ENCODE measurements around the gene DKC1. TPM values are rescaled to one million over a fixed set of nuclear protein-coding genes. Genes with fewer than 3 reads are reported as not detected.

The DKC1 gene
- total RNA-seq, 2 experiments from 2014 or later: 64.7 to 69.3 TPM

GRCh38 chrX:154729439-154729838 is 33.2 kb upstream of the DKC1 start:
- H3K9me3 Mint-ChIP-seq: no peaks in the 10 kb centered on the region
- no peak for DNase-seq
- no peaks in the 10 kb centered on the region for H3K27me3 Mint-ChIP-seq
- H3K36me3 Mint-ChIP-seq (ENCODE audit: low read depth): peaks cover 8% of the 10 kb centered on the region
- CTCF ChIA-PET: interaction anchor here (1.8 to 3.4 kb wide), 2 partner anchors 12 to 19 kb away, joined by 3 to 12 read pairs; no protein-coding TSS in a partner anchor
- H3K4me3 Mint-ChIP-seq: no peak overlapping the region
- no peak overlapping the region for H3K27ac Mint-ChIP-seq
- POLR2A ChIA-PET: no interaction called here
- peaks cover 94% of the 10 kb centered on the region for H3K4me1 Mint-ChIP-seq

DNA sequence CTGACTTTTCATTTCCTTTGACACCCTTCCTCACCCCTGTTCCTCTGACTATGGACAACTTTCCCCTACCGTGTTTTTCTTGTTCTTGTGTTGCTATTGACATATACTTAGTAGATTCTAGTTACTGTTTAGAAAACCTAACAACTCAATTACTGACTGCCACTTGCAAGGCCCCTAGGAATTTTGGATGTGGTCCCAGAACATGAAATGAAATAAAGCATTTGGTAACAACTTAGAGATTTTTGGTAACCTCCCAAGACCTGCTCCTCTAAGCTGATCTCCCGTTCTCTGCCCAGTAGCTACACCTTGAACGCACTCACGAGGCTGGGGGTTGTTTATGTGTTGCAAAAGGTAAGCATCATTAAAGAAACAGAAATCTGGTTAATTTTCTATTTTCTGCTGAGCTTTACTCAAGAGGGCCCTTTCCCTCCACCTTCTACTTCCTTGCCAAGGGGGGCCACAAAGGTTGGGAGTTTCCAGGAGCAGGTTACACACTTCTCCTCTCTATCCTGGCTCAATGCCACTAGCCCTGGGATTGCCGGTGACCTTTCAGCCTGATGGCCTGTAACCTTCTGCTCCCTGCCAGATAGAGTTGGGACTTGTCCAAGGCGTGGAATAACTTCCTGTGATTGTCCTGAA is 32.3 kb upstream of the DKC1 start:
- Mint-ChIP-seq H3K36me3 (ENCODE audit: low read depth) (peaks cover 8% of the 10 kb centered on the region), H3K4me3 (no peak overlapping the region), H3K9me3 (no peaks in the 10 kb centered on the region), H3K27ac (no peak overlapping the region), H3K4me1 (peaks cover 94% of the 10 kb centered on the region), H3K27me3 (no peaks in the 10 kb centered on the region)
- ChIA-PET CTCF (interaction anchor here (1.8 to 3.4 kb wide), 2 partner anchors 13 to 18 kb away, joined by 3 to 12 read pairs; no protein-coding TSS in a partner anchor), POLR2A (no interaction called here)
- DNase-seq: no peak

- ChIA-PET CTCF (interaction anchor here (1.8 to 3.4 kb wide), 2 partner anchors 13 to 17 kb away, joined by 3 to 12 read pairs; no protein-coding TSS in a partner anchor), POLR2A (no interaction called here)
- Mint-ChIP-seq H3K9me3 (no peaks in the 10 kb centered on the region), H3K4me3 (no peak overlapping the region), H3K27ac (peak overlapping the region; percentile 26), H3K4me1 (peaks cover 94% of the 10 kb centered on the region), H3K27me3 (no peaks in the 10 kb centered on the region), H3K36me3 (ENCODE audit: low read depth) (peaks cover 5% of the 10 kb centered on the region)
- DNase-seq: no peak
These were observed 31.5 kb upstream of the DKC1 start for GRCh38 chrX:154731184-154731583.

GRCh38 chrX:154731881-154732280 is 30.8 kb upstream of the DKC1 start:
- Mint-ChIP-seq H3K4me3 (no peak overlapping the region), H3K4me1 (peaks cover 94% of the 10 kb centered on the region), H3K9me3 (no peaks in the 10 kb centered on the region), H3K36me3 (ENCODE audit: low read depth) (peaks cover 5% of the 10 kb centered on the region), H3K27me3 (no peaks in the 10 kb centered on the region), H3K27ac (peak overlapping the region; percentile 48)
- ChIA-PET CTCF (interaction anchor here (1.0 to 3.4 kb wide), 5 partner anchors 14 to 36 kb away, joined by 3 to 12 read pairs (median 3); no protein-coding TSS in a partner anchor), POLR2A (no interaction called here)
- DNase-seq: no peak

DNA sequence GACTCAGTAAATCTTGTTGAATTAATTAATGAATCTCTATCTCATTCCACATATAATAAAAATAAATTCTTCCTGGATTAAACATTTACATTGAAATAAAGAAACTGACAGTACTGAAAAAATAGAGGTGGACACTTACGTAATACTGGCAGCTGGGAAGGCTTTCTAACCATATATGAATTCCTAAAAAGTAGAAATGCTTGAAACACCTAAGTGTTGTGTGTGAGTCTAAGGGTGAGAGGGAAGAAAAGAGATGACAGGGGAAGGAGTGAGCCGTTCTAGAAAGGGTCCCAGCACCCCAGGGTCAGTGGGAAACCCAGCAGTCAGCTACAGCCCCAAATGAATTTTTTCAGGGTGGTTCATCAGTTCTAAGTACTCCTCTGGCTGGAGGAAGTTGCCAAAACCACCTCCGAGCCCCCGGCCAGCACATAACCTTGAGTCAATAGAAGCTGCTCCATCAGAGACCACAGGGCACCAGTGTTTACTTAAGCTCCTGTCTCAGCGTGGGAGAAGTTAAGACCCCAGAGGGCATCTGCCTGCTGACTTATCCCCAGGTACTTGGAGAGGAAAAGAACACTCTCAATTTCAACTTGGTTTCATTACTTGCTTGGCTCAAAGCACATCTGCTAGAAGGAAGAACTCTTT is 30.1 kb upstream of the DKC1 start:
- peak overlapping the region; percentile 59 for H3K4me3 Mint-ChIP-seq
- H3K4me1 Mint-ChIP-seq: peaks cover 94% of the 10 kb centered on the region
- ChIA-PET POLR2A (no interaction called here), CTCF (interaction anchor here (1.0 to 3.4 kb wide), 5 partner anchors 15 to 36 kb away, joined by 3 to 12 read pairs (median 3); no protein-coding TSS in a partner anchor)
- H3K27ac Mint-ChIP-seq: peak overlapping the region; percentile 95
- peaks cover 2% of the 10 kb centered on the region for H3K9me3 Mint-ChIP-seq
- H3K27me3 Mint-ChIP-seq: no peaks in the 10 kb centered on the region
- peaks cover 6% of the 10 kb centered on the region for H3K36me3 Mint-ChIP-seq (ENCODE audit: low read depth)
- no peak for DNase-seq

- no peak for DNase-seq
- ChIA-PET POLR2A (no interaction called here), CTCF (interaction anchor here (1.0 to 1.5 kb wide), 2 partner anchors 20 to 37 kb away, joined by 3 read pairs; no protein-coding TSS in a partner anchor)
- Mint-ChIP-seq H3K27ac (peak overlapping the region; percentile 95), H3K4me3 (peak overlapping the region; percentile 59), H3K9me3 (peaks cover 2% of the 10 kb centered on the region), H3K4me1 (peaks cover 97% of the 10 kb centered on the region), H3K27me3 (no peaks in the 10 kb centered on the region), H3K36me3 (ENCODE audit: low read depth) (peaks cover 6% of the 10 kb centered on the region)
These were observed 29.6 kb upstream of the DKC1 start for GRCh38 chrX:154733066-154733425.

GRCh38 chrX:154734061-154734781 is 28.4 kb upstream of the DKC1 start:
- Mint-ChIP-seq H3K27me3 (no peaks in the 10 kb centered on the region), H3K27ac (peak overlapping the region; percentile 95), H3K36me3 (ENCODE audit: low read depth) (peaks cover 6% of the 10 kb centered on the region), H3K9me3 (peaks cover 2% of the 10 kb centered on the region), H3K4me3 (peak overlapping the region; percentile 65), H3K4me1 (peaks cover 96% of the 10 kb centered on the region)
- ChIA-PET CTCF (interaction anchor here (1.2 kb wide), 1 partner anchor 15 kb away, joined by 7 read pairs; no protein-coding TSS in a partner anchor), POLR2A (no interaction called here)
- peak; percentile 43 for DNase-seq

DNA sequence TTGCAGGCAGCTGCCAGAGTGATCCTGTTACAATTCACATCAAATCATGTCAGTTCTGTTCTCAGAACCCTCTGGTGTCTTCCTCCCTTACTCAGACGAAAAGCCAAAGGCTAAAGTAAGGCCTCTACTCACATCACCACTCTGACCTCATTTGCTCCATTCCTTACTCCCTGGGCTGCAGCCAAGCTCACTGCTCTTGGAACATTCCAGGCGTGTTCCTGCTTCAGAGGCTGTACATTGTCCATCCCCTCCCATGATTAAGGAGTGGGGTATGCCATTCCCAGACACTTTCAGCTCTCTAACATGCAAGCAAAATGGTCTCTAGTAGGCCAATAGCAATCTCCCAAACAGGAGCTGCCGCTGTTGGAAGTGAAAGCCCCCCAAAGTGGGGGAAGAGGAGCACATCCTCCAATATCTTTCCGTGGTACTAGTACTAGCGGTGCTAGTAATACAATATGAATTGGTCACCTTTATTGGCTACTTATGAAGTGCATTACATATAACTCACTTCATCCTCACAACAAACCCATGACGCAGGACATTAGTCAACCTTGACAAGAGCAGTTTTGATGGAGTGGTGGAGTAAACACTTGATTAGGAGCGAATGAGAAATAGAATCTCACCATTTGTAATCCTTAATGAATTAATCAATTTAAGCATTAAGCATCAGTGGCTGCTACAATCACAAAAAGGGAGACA is 26.8 kb upstream of the DKC1 start:
- H3K9me3 Mint-ChIP-seq: peaks cover 2% of the 10 kb centered on the region
- H3K27ac Mint-ChIP-seq: peak overlapping the region; percentile 95
- POLR2A ChIA-PET: no interaction called here
- CTCF ChIA-PET: interaction anchor here (0.6 to 1.4 kb wide), 2 partner anchors 10 to 98 kb away, joined by 3 read pairs; partner anchors contain the start of gene SMIM9
- H3K27me3 Mint-ChIP-seq: no peaks in the 10 kb centered on the region
- H3K36me3 Mint-ChIP-seq (ENCODE audit: low read depth): peaks cover 5% of the 10 kb centered on the region
- no peak overlapping the region for H3K4me3 Mint-ChIP-seq
- DNase-seq: no peak
- peaks cover 94% of the 10 kb centered on the region for H3K4me1 Mint-ChIP-seq

DNA sequence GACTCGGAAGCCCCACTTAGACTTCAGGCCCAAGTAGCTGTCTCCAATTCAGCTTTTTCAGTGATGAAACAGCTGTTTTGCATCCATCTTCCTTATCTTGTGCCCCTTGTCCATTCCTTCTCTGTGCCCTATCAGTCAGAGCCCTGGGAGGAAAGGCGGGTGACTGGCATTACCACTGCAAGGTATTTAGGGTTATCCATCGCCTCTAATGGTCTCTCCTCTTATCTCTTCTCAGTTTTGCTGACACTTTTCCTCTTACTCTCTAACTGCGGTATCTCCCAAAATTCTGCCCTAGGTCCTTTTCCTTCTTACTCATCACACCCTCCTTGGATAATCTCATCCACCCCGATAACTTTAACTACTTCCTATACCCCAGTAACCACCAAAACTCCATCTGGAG is 25.5 kb upstream of the DKC1 start:
- CTCF ChIA-PET: interaction anchor here (1.4 to 2.2 kb wide), 2 partner anchors 11 to 12 kb away, joined by 3 to 14 read pairs; no protein-coding TSS in a partner anchor
- DNase-seq: no peak
- peaks cover 82% of the 10 kb centered on the region for H3K4me1 Mint-ChIP-seq
- no peak overlapping the region for H3K4me3 Mint-ChIP-seq
- H3K9me3 Mint-ChIP-seq: peaks cover 2% of the 10 kb centered on the region
- no peaks in the 10 kb centered on the region for H3K27me3 Mint-ChIP-seq
- peak overlapping the region; percentile 20 for H3K27ac Mint-ChIP-seq
- POLR2A ChIA-PET: no interaction called here
- H3K36me3 Mint-ChIP-seq (ENCODE audit: low read depth): peaks cover 5% of the 10 kb centered on the region

DNA sequence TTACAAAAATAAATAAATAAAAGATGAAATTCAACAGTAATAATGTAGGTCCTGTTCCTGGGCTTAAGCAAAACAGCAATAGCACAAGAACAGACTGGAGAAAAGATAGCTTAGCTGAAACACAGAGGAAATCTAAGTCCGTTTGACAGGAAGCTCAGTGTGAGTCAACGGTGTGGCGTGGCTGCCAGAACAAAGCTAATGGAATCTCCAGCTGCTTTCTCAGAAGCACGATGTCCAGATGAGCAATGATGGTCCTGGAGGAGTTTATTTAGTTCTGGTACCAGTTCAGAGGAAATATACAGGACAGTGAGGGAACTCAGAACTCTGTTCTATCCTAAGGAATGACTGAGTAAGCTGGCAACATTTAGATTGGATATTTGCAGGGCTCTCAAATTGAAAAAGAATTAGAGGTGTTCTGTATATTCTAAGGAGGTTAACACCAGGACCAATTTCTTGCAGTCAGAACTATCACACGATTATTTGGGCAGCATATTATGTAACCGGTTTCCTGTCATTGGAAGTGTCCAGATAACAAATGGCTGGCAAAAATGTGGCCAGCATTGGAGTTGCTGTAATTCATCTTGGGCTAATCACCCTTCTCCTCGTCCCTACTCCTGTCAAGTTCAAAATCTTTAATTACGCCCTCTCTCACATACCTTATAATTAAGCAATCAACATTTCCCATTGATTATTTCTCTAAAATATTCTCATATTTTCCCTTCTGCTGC is 24.5 kb upstream of the DKC1 start:
- no peak for DNase-seq
- peaks cover 2% of the 10 kb centered on the region for H3K9me3 Mint-ChIP-seq
- H3K4me1 Mint-ChIP-seq: peaks cover 72% of the 10 kb centered on the region
- H3K27ac Mint-ChIP-seq: peak overlapping the region; percentile 70
- ChIA-PET CTCF (interaction anchor here (2.2 kb wide), 1 partner anchor 11 kb away, joined by 14 read pairs; no protein-coding TSS in a partner anchor), POLR2A (no interaction called here)
- no peaks in the 10 kb centered on the region for H3K27me3 Mint-ChIP-seq
- H3K36me3 Mint-ChIP-seq (ENCODE audit: low read depth): peaks cover 8% of the 10 kb centered on the region
- H3K4me3 Mint-ChIP-seq: no peak overlapping the region

GRCh38 chrX:154739952-154740465 is 22.7 kb upstream of the DKC1 start:
- no peak overlapping the region for H3K27ac Mint-ChIP-seq
- H3K27me3 Mint-ChIP-seq: no peaks in the 10 kb centered on the region
- H3K9me3 Mint-ChIP-seq: peaks cover 2% of the 10 kb centered on the region
- ChIA-PET CTCF (interaction anchor here (0.7 to 1.5 kb wide), 2 partner anchors 9 to 11 kb away, joined by 3 to 6 read pairs; partner anchors contain the start of gene GAB3), POLR2A (no interaction called here)
- peaks cover 13% of the 10 kb centered on the region for H3K36me3 Mint-ChIP-seq (ENCODE audit: low read depth)
- DNase-seq: no peak
- H3K4me1 Mint-ChIP-seq: peaks cover 58% of the 10 kb centered on the region
- H3K4me3 Mint-ChIP-seq: no peak overlapping the region

- CTCF ChIA-PET: no interaction called here
- DNase-seq: no peak
- no peaks in the 10 kb centered on the region for H3K27me3 Mint-ChIP-seq
- H3K4me3 Mint-ChIP-seq: no peak overlapping the region
- peaks cover 16% of the 10 kb centered on the region for H3K36me3 Mint-ChIP-seq (ENCODE audit: low read depth)
- POLR2A ChIA-PET: no interaction called here
- peaks cover 32% of the 10 kb centered on the region for H3K4me1 Mint-ChIP-seq
- H3K9me3 Mint-ChIP-seq: no peaks in the 10 kb centered on the region
- no peak overlapping the region for H3K27ac Mint-ChIP-seq
These were observed 20.1 kb upstream of the DKC1 start for GRCh38 chrX:154742613-154743012.
